GM18498 (cell line): ENCODE results near the gene ZBTB4.

Experiments used
- ATAC-seq: cut with Tn5 transposase; IDR thresholded peaks from one replicate; pipeline ENCODE4 v1.9.1; 2021; ENCODE audit warnings: mild to moderate bottlenecking, moderate library complexity; ENCODE audit not compliant: unreplicated experiment

Gene ZBTB4

DNA sequence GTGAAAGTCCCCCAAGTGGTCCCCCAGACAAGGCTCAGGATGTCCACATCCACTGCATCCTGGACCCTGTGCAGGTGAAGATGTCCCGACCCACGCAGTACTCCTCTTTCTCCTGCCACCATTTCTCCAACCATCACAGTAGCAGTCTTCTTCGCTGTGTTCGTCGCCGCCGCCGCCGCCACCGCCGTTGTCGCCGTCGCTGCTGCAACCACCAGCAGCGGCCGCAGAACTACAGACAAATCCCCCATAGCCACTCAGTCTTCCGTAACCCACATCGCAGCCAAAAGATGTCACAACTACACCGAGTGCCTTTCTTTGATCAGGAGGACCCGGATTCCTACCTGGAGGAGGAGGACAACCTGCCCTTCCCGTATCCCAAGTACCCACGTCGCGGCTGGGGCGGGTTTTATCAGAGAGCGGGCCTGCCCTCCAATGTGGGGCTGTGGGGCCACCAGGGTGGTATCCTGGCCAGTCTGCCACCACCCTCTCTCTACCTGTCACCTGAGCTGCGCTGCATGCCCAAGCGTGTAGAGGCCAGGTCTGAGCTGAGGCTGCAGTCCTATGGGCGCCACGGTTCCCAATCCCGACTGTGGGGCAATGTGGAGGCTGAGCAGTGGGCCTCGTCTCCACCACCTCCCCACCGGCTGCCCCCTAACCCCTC, 53.1 kb downstream of the ZBTB4 start:
- ATAC-seq, result no peak

DNA sequence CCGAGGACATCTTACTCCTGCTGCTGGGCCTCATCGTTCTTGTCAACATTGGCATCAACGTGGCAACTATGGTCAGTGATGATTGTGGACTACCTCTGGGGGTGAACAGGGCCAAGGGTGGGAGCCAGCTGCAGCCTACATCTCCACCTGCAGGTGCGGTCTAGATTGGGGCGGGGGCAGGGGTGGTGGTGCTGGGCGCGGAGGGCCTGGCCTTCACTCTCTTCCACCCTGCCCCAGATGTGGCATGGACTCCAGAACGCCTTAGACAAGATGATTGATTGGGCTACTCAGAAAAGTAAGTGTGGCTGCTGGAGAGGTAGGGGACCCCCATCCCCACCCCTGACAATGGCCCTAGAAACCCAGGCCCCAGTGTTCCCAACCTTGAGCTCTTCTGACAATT, 53.7 kb downstream of the ZBTB4 start:
- ATAC-seq, result no peak

DNA sequence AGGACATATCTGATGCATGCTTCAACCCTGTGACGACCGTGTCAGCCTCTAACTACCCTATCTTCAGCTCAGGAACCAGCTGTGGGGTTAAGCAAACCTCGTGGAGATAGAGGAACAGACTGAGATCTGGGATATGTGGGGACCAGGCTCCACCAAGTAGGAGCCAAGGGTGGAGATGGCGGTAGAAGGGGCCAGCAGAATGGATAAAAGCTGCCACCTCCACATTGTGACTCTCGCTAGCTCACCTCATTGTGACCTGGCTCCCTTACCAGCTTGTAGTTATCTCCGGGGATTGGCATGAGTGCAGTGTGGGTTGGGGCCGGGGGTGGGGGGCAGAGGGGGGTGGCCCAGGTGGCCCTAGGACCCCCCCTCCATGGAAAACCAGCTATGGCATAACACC, 54.1 kb downstream of the ZBTB4 start, which contains the start of gene SPEM2:
Gene SPEM2 (plus strand): TSS at position 301 of the 400 bp plus-strand sequence. CDS start 73 bp downstream, at position 374.
- ATAC-seq, result no peak

DNA sequence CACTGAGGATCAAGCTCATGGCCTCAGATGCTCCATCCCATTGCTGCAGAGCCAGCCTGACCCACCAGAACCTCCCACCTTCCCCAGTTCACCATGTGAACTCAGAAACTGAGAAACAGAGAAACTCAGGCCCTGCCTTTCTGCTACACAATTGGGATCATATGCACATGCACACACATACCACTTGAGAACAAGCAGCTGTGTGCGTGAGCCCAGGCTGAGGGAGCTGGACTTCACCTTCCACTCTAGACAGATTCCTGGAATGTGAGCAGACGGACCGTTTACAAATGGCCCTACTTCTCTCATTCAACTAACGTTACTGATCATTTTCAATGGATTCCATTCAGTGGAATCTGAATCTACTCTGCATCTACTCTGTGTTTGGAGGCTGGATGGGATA, 55.8 kb downstream of the ZBTB4 start:
- no peak for ATAC-seq

DNA sequence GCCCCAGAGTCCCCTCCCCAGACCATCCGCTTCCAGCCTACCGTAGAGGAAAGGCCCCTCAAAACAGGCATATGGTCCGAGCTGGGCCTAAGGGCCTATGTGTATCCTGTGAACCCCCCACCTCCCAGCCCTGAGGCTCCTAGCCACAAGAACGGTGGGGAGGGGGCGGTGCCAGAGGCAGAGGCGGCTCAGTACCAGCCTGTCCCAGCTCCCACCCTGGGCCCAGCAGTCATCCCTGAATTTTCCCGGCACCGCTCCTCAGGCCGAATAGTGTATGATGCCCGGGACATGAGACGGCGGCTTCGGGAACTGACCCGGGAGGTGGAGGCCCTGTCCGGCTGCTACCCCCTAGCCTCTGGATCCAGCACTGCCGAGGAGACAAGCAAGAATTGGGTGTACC, 58.2 kb downstream of the ZBTB4 start:
- no peak for ATAC-seq

DNA sequence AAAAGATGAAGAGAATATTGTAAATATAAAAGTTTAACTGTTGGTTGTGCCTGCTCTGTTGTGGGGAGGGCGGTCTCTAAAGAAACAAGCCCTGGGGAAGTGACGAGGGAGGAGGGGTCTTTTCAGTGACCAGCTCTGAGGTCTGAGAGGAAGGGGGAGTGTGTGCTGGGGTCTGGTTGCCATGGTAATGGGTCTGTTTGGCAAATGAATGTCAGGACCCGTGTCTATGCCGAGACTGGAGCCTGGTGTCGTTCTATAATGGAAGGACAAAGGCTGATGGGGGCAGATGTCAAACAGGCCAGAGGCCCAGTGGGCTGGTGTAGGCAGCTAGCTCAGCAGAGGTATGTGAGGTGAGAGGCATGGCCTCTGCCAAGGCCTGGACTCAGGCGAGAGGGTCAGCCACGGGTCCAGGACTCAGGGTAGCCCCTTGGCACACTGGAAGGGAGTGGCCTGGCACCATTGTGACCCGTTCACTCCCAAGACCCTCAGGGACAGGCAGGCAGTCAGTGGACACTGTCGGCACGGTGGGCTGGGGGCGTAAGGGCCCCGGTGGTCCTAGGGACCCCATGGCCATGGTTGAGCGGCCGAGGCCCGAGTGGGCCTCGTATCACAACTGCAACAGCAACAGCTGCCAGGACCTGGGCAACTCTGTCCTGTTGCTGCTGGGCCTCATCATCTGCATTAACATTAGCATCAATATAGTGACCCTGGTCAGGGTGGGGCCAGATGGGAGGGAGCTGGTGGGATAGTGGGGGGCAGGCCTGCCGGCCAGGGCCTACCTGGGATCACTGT, 59.4 kb downstream of the ZBTB4 start, which contains the start of gene SPEM1:
Gene SPEM1 (plus strand): TSS at position 506 of the 792 bp plus-strand sequence. CDS start 61 bp downstream, at position 567.
- no peak for ATAC-seq

DNA sequence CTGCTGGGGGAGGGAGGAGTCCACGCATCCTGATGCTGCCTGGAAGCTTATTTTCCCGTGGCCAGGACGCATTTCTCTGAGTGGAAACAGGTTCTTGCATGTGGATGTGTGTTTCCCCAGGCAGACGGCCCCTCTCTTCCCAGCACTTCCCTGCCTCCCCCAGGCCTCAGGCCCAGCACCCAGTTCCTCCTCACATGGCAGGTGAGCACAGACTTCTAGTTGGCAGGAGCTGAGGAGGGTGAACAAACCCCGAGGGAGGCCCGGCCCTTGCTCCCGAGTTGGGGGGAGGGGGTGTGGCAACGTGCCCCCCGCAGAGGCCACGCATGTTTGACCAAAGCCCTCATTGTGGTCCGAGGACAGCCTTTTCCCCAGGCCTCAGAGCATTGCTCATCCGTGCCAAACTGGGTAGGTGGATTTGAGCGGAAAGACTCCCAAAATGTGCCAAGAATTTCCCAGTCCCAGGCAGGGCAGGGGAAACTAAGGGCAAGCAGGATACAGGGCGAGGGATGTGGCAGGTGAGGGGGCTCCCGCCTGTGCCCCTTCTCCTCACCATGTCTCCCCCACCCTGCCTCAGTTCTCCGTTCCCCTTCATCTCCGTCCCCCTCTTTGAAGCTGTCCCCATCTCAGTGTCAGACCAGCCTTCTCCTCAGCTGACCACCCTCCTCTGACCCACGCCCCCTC, 60.8 kb downstream of the ZBTB4 start:
- ATAC-seq, result no peak

DNA sequence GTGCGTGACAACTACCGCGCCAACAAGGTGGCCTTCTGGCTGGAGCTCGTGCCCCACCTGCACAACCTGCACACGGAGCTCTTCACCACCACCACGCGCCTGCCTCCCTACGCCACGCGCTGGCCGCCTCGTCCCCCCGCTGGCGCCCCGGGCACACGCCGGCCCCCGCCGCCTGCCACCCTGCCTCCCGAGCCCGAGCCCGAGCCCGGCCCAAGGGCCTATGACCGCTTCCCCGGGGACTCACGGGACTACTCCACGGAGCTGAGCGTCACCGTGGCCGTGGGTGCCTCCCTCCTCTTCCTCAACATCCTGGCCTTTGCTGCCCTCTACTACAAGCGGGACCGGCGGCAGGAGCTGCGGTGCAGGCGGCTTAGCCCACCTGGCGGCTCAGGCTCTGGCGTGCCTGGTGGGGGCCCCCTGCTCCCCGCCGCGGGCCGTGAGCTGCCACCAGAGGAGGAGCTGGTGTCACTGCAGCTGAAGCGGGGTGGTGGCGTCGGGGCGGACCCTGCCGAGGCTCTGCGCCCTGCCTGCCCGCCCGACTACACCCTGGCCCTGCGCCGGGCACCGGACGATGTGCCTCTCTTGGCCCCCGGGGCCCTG, 62.3 kb downstream of the ZBTB4 start:
- ATAC-seq, result no peak

DNA sequence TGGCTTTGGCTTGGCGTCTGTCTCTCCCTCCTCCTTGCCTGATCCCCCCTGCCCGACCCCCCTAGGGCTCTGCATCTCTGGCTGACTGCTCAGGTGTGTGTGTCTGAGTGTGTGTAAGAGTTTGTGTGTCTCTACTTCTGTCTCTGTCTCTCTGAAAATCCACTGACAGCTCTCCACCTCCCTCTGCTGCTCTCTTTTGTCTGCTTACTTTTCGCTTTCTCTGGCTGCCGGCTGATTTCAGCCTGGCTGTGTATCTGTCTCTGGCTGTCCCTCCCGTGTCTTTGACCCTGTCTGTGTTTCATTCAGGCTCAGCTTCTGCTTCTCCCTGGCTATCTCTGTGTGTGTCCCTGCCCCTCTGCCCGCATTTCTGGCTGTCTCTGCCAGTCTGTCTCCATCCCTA, 63.1 kb downstream of the ZBTB4 start:
- ATAC-seq, result no peak

DNA sequence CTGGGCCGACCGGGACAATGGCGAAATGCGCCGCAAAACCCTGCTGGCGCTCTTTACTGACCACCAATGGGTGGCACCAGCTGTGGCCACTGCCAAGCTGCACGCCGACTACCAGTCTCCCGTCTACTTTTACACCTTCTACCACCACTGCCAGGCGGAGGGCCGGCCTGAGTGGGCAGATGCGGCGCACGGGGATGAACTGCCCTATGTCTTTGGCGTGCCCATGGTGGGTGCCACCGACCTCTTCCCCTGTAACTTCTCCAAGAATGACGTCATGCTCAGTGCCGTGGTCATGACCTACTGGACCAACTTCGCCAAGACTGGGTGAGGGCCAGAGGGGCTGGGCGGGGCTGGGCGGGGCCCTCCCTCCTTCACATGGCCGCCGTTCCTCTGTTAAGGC, 63.6 kb downstream of the ZBTB4 start:
- no peak for ATAC-seq

DNA sequence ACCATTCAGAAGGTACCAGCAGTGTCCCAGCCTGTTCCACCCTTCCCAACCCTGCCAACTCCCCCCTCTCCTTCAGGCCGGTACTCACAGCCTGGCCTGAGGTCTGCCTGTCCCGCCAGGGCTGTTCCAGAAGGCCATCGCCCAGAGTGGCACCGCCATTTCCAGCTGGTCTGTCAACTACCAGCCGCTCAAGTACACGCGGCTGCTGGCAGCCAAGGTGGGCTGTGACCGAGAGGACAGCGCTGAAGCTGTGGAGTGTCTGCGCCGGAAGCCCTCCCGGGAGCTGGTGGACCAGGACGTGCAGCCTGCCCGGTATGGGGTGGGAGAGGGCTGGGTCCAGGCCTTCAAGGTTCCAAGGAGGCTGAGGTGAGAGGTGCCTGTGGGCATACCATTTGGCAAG, 64.6 kb downstream of the ZBTB4 start:
- ATAC-seq, result no peak

DNA sequence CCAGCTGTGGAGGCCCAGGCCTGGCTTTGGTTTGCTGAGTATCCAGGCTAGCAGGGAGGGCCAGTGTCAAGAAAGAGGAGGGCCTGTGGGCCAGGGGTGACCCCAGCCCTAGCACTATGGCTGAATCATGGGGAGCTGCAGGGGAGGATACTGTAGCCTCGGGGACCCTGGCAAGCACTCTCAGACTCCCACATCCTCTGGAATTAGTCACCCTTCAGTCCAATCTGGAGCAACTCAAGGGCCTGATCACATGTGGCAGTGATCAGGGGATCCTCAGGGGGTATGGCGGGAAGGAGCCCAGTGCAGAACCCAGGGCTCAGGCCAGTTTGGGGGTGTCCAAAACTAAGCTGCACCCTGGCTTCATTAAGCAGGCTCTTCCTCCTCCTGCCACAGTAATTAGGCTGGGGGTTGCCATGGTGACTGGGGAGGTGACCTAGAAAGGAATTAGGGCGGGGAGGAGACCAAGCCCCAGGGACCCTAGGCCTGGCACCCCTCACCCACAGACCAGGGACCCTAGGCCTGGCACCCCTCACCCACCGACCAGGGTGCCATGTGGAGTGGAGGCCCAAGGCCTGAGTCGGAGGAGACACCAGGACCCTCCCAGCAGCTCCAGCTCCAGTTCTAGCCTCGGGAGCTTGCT, 66.0 kb downstream of the ZBTB4 start:
- ATAC-seq, result no peak

DNA sequence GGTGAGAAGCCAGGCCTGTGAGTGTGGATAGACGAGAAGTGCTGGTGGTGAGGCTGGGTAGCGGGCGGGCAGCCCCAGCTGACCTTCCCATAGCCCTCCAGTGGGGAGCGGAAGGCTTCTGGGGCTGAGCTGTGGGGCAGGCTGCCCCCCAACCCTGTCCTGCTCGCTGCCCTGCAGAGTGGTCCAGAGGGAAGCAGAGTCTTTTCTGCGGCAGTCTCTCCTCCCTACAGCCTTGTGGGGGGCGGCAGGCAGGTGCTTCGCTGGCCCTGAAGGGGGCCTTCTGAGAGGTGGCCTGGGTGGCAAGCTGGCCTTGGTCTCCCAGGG, 68.0 kb downstream of the ZBTB4 start:
- ATAC-seq, result no peak

DNA sequence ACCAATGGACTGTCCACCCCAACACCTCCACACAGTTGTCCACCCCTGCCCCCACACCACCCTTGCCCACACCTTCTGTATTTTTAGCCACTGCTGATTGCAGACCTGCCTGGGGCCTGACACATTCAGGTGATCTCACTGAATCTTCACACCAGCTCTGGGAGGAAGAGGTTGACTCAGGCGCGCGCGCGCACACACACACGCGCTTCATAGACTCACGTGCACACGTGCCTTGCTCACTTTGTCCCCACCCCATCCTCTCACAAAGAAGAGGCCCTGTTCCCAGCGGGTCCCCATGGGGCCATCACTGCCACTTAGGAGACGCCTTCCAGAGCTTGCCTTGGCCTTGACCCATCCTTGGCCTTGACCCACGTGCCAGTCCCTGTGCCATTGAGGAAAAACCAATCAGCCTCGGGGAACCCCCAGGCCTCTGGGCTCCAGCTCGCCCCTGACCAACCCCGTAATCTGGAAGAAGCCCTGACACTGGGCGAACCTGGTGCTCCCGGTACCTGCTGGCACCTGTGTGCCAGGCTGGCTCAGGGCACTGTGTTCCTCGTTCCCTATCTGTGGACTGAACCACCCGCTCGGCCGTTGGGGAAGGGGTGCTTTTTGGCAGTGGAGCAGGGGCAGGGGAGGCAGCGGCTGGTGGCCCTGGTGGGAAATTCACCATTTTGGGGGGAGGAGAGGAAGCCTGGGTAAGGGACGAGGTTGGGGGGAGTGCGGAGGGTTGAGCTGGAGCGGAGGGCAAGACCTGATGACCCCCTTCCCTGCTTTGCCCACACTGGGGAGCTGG, 68.6 kb downstream of the ZBTB4 start:
- ATAC-seq, result no peak

DNA sequence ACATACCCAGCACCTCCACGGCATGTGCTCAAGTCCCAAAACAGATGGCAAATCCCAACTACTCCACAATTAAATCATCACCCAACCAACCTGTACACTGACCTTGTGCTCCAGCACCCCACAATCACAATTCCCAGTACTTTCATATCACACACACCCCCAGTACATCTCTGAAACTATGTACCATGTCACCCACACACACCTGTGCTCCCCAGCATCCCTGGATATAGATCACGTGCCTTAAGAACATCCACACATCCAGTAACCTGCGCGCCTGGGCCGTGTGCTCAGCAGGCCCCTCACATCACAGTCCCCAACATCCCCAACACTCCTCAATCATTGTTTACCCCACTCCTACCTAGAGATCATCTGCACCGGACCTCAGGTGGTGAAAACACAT, 69.7 kb downstream of the ZBTB4 start:
- ATAC-seq, result no peak
